HepG2 (cell line): ENCODE measurements around the gene SIRPB1. TPM values are rescaled to one million over a fixed set of nuclear protein-coding genes. Genes with fewer than 3 reads are reported as not detected.

Experiments used
- ATAC-seq: fragments of 200-7000 bp; cut with Tn5 transposase; 3 replicates; pipeline ENCODE4 v1.9.1; 2020; ENCODE audit warnings: mild to moderate bottlenecking, moderate library complexity
- BruUV-seq: library from RNA; stranded (reverse); fragments of 400-500 nt; replicated peaks from 2 replicates; lab custom pipeline; 2021; lab: Mats Ljungman, UMichigan
- CTCF ChIA-PET: fragments of 300-600 bp; formaldehyde crosslinking; extraction: SDS; loops from one replicate; lab custom pipeline; 2021; ENCODE audit warnings: low total read pairs, inconsistent platforms, low intra/inter-chr PET ratio; lab: Yijun Ruan, JAX
- POLR2A ChIA-PET: fragments of 350-600 bp; sonication (Branson Sonifier 250); formaldehyde crosslinking; loops from one replicate; lab custom pipeline; 2020; ENCODE audit warnings: antibody characterized with exemption, inconsistent platforms; lab: Yijun Ruan, JAX
- DNase-seq: peaks from one replicate; pipeline ENCODE4 v3.0.0-alpha.2; 2015; ENCODE audit warnings: low spot score
- FAIRE-seq: peaks from 3 replicates; lab custom pipeline; 2011; peaks lifted over from hg19 to GRCh38; lab: Jason Lieb, UNC
- H2AFZ ChIP-seq: one replicate; pipeline ENCODE4 v1.6.1; 2011; ENCODE audit warnings: low read length, inconsistent platforms
- H3K27ac ChIP-seq: fragments of 300-600 bp; 3 replicates; pipeline ENCODE4 v1.8.0; 2011; ENCODE audit warnings: mixed run types, mild to moderate bottlenecking, mixed read lengths, low read length, inconsistent platforms; ENCODE audit not compliant: insufficient read depth; ENCODE audit errors: extremely low read length
- H3K27me3 ChIP-seq, 2 experiments: fragments of 200-600 bp in 1 of 2; 2 replicates in 1 of 2; 3 replicates in 1 of 2; pipeline versions ENCODE4 v1.6.0 to v1.8.0; 2011; ENCODE audit warnings: low read length in 2 of 2, mild to moderate bottlenecking in 2 of 2, moderate library complexity in 2 of 2, inconsistent platforms in 1 of 2; ENCODE audit not compliant: insufficient read depth in 2 of 2, control insufficient read depth in 1 of 2
- H3K36me3 ChIP-seq, 2 experiments: fragments of 200-600 bp in 1 of 2; replicated peaks in 1 of 2; 2 replicates in 1 of 2; 3 replicates in 1 of 2; pipeline versions ENCODE4 v1.5.1 to v1.8.0; 2011; ENCODE audit warnings: low read length in 2 of 2, inconsistent platforms in 1 of 2; ENCODE audit not compliant: insufficient read depth in 2 of 2, control insufficient read depth in 1 of 2
- H3K4me1 ChIP-seq: 2 replicates; pipeline ENCODE4 v1.5.1; 2012; ENCODE audit warnings: low read length, inconsistent platforms; ENCODE audit not compliant: insufficient read depth
- H3K4me2 ChIP-seq: 2 replicates; pipeline ENCODE4 v1.6.0; 2011; ENCODE audit warnings: low read depth, low read length, inconsistent platforms
- H3K4me3 ChIP-seq, 3 experiments: fragments of 200-600 bp in 1 of 3; sonication (generic), shearing (Covaris generic) in 1 of 3; replicated peaks in 1 of 3; 2 replicates each; pipeline ENCODE4 v1.5.1; 2011 to 2016; ENCODE audit warnings: low read length in 3 of 3, inconsistent platforms in 2 of 3, low read depth in 2 of 3, mild to moderate bottlenecking in 2 of 3, control low read depth in 1 of 3, mixed read lengths in 1 of 3; ENCODE audit not compliant: insufficient read depth in 1 of 3
- H3K79me2 ChIP-seq: one replicate; pipeline ENCODE4 v1.6.1; 2011; ENCODE audit warnings: low read length, inconsistent platforms; ENCODE audit not compliant: insufficient read depth
- H3K9ac ChIP-seq: 2 replicates; pipeline ENCODE4 v1.6.0; 2011; ENCODE audit warnings: mild to moderate bottlenecking, low read depth, low read length, inconsistent platforms; ENCODE audit not compliant: insufficient read depth
- H3K9me3 ChIP-seq: 2 replicates; pipeline ENCODE4 v1.5.1; 2012; ENCODE audit warnings: mild to moderate bottlenecking, low read length
- H4K20me1 ChIP-seq: 2 replicates; pipeline ENCODE4 v1.6.0; 2011; ENCODE audit warnings: inconsistent platforms, mild to moderate bottlenecking, low read length, moderate library complexity; ENCODE audit not compliant: insufficient read depth
- BCL6 ChIP-seq: IDR thresholded peaks from 2 replicates; pipeline ENCODE4 v1.6.1; 2016; ENCODE audit warnings: missing genetic modification reagents, missing compliant biosample characterization
- CENPT ChIP-seq: sonication (generic); formaldehyde crosslinking; IDR thresholded peaks from 2 replicates; pipeline ENCODE4 v1.8.0; 2022; ENCODE audit warnings: low read depth, mild to moderate bottlenecking, moderate library complexity, missing genetic modification reagents
- EED ChIP-seq: sonication (generic); formaldehyde crosslinking; IDR thresholded peaks from 2 replicates; pipeline ENCODE4 v1.5.0; 2020; ENCODE audit warnings: mild to moderate bottlenecking, missing genetic modification reagents
- ESRRA ChIP-seq: sonication (generic); formaldehyde crosslinking; IDR thresholded peaks from 2 replicates; pipeline ENCODE4 v1.5.1; 2020; ENCODE audit warnings: mild to moderate bottlenecking, low read depth, missing genetic modification reagents
- GFI1 ChIP-seq: sonication (generic); formaldehyde crosslinking; IDR thresholded peaks from 2 replicates; pipeline ENCODE4 v1.5.0; 2020; ENCODE audit warnings: missing genetic modification reagents, mild to moderate bottlenecking, borderline replicate concordance
- JDP2 ChIP-seq: sonication (generic); formaldehyde crosslinking; IDR thresholded peaks from 2 replicates; pipeline ENCODE4 v1.8.1; 2022; ENCODE audit warnings: missing genetic modification reagents, borderline replicate concordance
- MAFK ChIP-seq, 2 experiments: IDR thresholded peaks in 1 of 2; conservative IDR thresholded peaks in 1 of 2; 2 replicates each; pipeline ENCODE4 v1.6.1; 2011; ENCODE audit warnings: improper control_type of control experiment in 2 of 2, low read length in 2 of 2
- MIXL1 ChIP-seq: IDR thresholded peaks from 2 replicates; pipeline ENCODE4 v1.6.1; 2016
- NCOA1 ChIP-seq: sonication (generic); formaldehyde crosslinking; IDR thresholded peaks from 2 replicates; pipeline ENCODE4 v1.9.0; 2021; ENCODE audit warnings: missing genetic modification reagents
- NR3C1 ChIP-seq: sonication (generic); formaldehyde crosslinking; IDR thresholded peaks from 2 replicates; pipeline ENCODE4 v1.4.0; 2020; ENCODE audit warnings: missing genetic modification reagents
- SSRP1 ChIP-seq: IDR thresholded peaks from 2 replicates; pipeline ENCODE4 v1.6.1; 2016; ENCODE audit warnings: control low read depth
- ZBED4 ChIP-seq: sonication (generic); formaldehyde crosslinking; IDR thresholded peaks from 2 replicates; pipeline ENCODE4 v1.4.0; 2020; ENCODE audit warnings: missing genetic modification reagents, borderline replicate concordance
- ZBTB20 ChIP-seq: sonication (generic); formaldehyde crosslinking; IDR thresholded peaks from 2 replicates; pipeline ENCODE4 v1.8.1; 2023; ENCODE audit warnings: missing genetic modification reagents, low read depth, mild to moderate bottlenecking, borderline replicate concordance
- ZBTB21 ChIP-seq: sonication (generic); formaldehyde crosslinking; IDR thresholded peaks from 2 replicates; pipeline ENCODE4 v1.4.0; 2020; ENCODE audit warnings: missing genetic modification reagents
- ZKSCAN1 ChIP-seq: fragments of 150-350 bp; IDR thresholded peaks from 2 replicates; pipeline ENCODE4 v1.6.1; 2014; ENCODE audit warnings: low read length
- ZNF343 ChIP-seq: sonication (generic); formaldehyde crosslinking; IDR thresholded peaks from 2 replicates; pipeline ENCODE4 v1.4.0; 2020; ENCODE audit warnings: mild to moderate bottlenecking, missing genetic modification reagents
- ZNF629 ChIP-seq: sonication (generic); formaldehyde crosslinking; conservative IDR thresholded peaks from 2 replicates; pipeline ENCODE4 v1.5.0; 2020; ENCODE audit warnings: missing genetic modification reagents
- ZNF883 ChIP-seq: sonication (generic); formaldehyde crosslinking; IDR thresholded peaks from 2 replicates; pipeline ENCODE4 v1.5.1; 2020; ENCODE audit warnings: mild to moderate bottlenecking, missing genetic modification reagents; ENCODE audit errors: not compliant biosample characterization
- ZNF891 ChIP-seq: sonication (generic); formaldehyde crosslinking; IDR thresholded peaks from 2 replicates; pipeline ENCODE4 v1.5.0; 2020; ENCODE audit warnings: mild to moderate bottlenecking, missing genetic modification reagents
- WGBS: methylation state at CpG from one replicate; pipeline ENCODE4 v1.1.6; 2017; ENCODE audit warnings: low lambda C conversion rate; 5-methylcytosine and 5-hydroxymethylcytosine counted together
- in situ Hi-C: cut with HindIII; loops from 2 replicates; pipeline ENCODE4 v1.10.0; 2017; ENCODE audit warnings: low pct_unique_long_range_greater_than_20kb; ENCODE audit not compliant: extremely low pct_ligation_motif_present
- intact Hi-C: fragments of 100-400 bp; cut with micrococcal nuclease; formaldehyde crosslinking; loops from one replicate; pipeline ENCODE4 v1.10.0; 2022; ENCODE audit not compliant: unreplicated experiment
- polyA plus RNA-seq, 8 experiments: library from polyadenylated mRNA; depleted of rRNA in 3 of 8; stranded (reverse) in 7 of 8; unstranded in 1 of 8; fragments of >200 nt; fragmentation: Illumina TruSeq in 4 of 8; extraction: Trizol in 4 of 8; gene quantifications; 2 replicates each; pipeline versions ENCODE4 v1.2.1 to v1.2.3, GENCODE V29; 2011 to 2016; ENCODE audit warnings: low read depth in 4 of 8, missing spikeins in 1 of 8, mixed read lengths in 1 of 8; ENCODE audit not compliant: insufficient read depth in 1 of 8
- total RNA-seq, 5 experiments: library from RNA; depleted of rRNA; stranded (reverse); fragments of >200 nt; fragmentation: Illumina TruSeq; extraction: Trizol; gene quantifications; 2 replicates each; pipeline ENCODE4 v1.2.3, GENCODE V29; 2016; ENCODE audit warnings: low read depth in 1 of 5

SIRPB1 gene
- total and polyA plus RNA-seq, 2 of the 13 experiments (the other 11 are each of a cell fraction or from before 2014, with no cell fraction given), result 0.41 to 1.4 TPM

GRCh38 chr20:1587781-1588532 is 31.9 kb downstream of the SIRPB1 start:
- Histone ChIP-seq H2AFZ (no peak overlapping the region), H3K4me3 (no peak overlapping the region), H3K9me3 (no peaks in the 10 kb centered on the region), H3K4me1 (no peaks in the 10 kb centered on the region), H3K9ac (no peak overlapping the region), H3K79me2 (no peaks in the 10 kb centered on the region), H3K4me2 (no peak overlapping the region)
- ATAC-seq (no peak), DNase-seq (no peak)
- POLR2A ChIA-PET, result no interaction called here
- CTCF ChIA-PET, result no interaction called here
- intact Hi-C loops, result no loop called here
- no CpG with 5 or more reads among the region's 3 CpGs for WGBS
- TF ChIP-seq ZBTB21, result no peak
- no peak for TF ChIP-seq ZBTB20 (CRISPR knock-in tag)
- TF ChIP-seq ZBED4, result no peak
- no peak for TF ChIP-seq ZNF343 (CRISPR knock-in tag)
- TF ChIP-seq JDP2 (CRISPR knock-in tag), result no peak
- TF ChIP-seq ESRRA, result no peak
- TF ChIP-seq NR3C1 (CRISPR knock-in tag), result no peak
- no peak for TF ChIP-seq EED (CRISPR knock-in tag)
- no peak for TF ChIP-seq SSRP1
- no peak for TF ChIP-seq NCOA1
- no peak for TF ChIP-seq CENPT (CRISPR knock-in tag)
- no peak for TF ChIP-seq ZKSCAN1
- no peak for TF ChIP-seq ZNF891
- TF ChIP-seq ZNF629 (CRISPR knock-in tag), result no peak
- no peak for TF ChIP-seq MIXL1 (CRISPR knock-in tag)
- TF ChIP-seq GFI1 (CRISPR knock-in tag), result no peak
- no peak for TF ChIP-seq MAFK (conservative IDR thresholded peaks at IDR 0.05 in 1 of 2, IDR thresholded peaks at IDR 0.05 in 1 of 2; ENCODE audit: low read length in 2 of 2)
- no peak for TF ChIP-seq ZNF883 (CRISPR knock-in tag)
- no peak for TF ChIP-seq BCL6
- TF ChIP-seq, all 625 proteins: peak for 0
- no TSS peak for BruUV-seq
- H3K27me3 ChIP-seq, result no peaks in the 10 kb centered on the region
- no peak for FAIRE-seq
- in situ Hi-C loops, result no loop called here
- no peak overlapping the region for H3K27ac ChIP-seq
- no peaks in the 10 kb centered on the region for H4K20me1 ChIP-seq
- H3K36me3 ChIP-seq, result no peaks in the 10 kb centered on the region
